OCI-LY1 (cell line): Measurements from ENCODE around the gene HBD.

Experiments
- CTCF ChIP-seq: fragments of 200-600 bp; sonication (generic), shearing (Covaris generic); IDR thresholded peaks from 2 replicates; pipeline ENCODE4 v1.5.1; 2017; ENCODE audit warnings: mild to moderate bottlenecking, antibody characterized with exemption, low read length, moderate library complexity, mixed read lengths
- EZH2 ChIP-seq: fragments of 200-600 bp; sonication (generic), shearing (Covaris generic); IDR thresholded peaks from 2 replicates; pipeline ENCODE4 v1.8.0; 2017; ENCODE audit warnings: borderline replicate concordance, mixed run types, mild to moderate bottlenecking, antibody characterized with exemption, low read length, moderate library complexity, mixed read lengths

- TF ChIP-seq EZH2 (no peak), CTCF (no peak)
Observed at GRCh38 chr11:5237420-5237819, 3.1 kb upstream of the HBD start.
